GM12872 (cell line): Measurements from ENCODE around the gene OR9A2.

Source experiments
- TF ChIP-seq, protein P1 (sequence below): IDR thresholded peaks from 3 replicates; pipeline ENCODE4 v1.5.1; 2011; ENCODE audit warnings: low read depth, mild to moderate bottlenecking, low read length, moderate library complexity; ENCODE audit not compliant: insufficient read depth

Gene OR9A2

DNA sequence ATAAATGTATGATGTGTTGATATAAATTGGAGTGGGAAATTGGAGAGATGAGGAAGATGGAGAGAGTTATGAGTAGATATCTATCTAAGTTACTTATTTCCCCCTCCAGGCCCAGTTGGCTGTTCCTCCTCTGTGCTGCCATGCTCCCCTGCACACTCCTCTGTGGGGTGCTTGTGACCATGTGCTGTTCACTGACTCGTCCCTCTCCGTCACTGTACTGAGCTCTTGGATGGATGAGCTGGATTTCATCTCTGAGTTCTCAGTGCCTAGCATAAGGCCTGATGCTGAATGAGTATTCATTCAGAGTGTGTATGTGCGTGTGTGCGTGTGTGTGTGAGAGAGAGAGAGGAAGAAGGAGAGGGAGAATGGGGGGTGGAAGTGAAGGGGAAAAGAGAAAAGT, 14.5 kb downstream of the OR9A2 start:
- TF ChIP-seq, protein P1, sequence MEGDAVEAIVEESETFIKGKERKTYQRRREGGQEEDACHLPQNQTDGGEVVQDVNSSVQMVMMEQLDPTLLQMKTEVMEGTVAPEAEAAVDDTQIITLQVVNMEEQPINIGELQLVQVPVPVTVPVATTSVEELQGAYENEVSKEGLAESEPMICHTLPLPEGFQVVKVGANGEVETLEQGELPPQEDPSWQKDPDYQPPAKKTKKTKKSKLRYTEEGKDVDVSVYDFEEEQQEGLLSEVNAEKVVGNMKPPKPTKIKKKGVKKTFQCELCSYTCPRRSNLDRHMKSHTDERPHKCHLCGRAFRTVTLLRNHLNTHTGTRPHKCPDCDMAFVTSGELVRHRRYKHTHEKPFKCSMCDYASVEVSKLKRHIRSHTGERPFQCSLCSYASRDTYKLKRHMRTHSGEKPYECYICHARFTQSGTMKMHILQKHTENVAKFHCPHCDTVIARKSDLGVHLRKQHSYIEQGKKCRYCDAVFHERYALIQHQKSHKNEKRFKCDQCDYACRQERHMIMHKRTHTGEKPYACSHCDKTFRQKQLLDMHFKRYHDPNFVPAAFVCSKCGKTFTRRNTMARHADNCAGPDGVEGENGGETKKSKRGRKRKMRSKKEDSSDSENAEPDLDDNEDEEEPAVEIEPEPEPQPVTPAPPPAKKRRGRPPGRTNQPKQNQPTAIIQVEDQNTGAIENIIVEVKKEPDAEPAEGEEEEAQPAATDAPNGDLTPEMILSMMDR: no peak

- TF ChIP-seq, protein P1: no peak
Observed at GRCh38 chr7:143012001-143012400, 14.9 kb downstream of the OR9A2 start.

- TF ChIP-seq, protein P1: peak; percentile 92
Observed at GRCh38 chr7:143008007-143008901, 18.7 kb downstream of the OR9A2 start.

DNA sequence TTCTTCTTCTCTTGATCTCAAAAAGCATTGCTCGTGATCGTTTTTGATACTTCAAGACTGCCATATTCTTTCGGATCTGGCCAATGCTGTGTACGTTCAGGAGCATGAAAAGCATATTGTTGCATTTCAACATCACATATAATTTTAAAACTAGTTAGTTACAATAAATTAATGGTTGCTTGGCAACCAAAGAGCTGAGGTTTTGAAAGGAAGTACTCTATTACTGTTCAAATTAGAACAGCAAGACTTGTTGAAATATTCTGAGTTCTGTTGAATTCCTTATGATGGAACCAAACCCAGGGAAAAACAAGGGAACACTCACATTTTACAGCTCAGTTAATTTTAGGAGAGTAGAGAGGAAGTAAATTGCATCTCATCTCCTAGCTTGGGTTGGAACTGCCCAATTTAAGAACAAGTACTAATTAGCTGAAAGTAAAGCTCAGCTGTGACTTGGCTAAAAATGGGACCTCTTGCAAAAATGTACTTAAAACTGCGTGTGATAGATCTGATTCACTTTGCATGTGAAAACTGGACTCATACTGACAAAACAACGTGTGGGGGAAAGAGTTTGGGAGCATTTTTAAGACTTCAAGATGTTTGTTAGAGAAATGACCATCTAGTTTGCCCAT, 21.2 kb downstream of the OR9A2 start:
- TF ChIP-seq, protein P1: no peak

GRCh38 chr7:143003393-143004051, 23.4 kb downstream of the OR9A2 start:
- TF ChIP-seq, protein P1: peak; percentile 60

DNA sequence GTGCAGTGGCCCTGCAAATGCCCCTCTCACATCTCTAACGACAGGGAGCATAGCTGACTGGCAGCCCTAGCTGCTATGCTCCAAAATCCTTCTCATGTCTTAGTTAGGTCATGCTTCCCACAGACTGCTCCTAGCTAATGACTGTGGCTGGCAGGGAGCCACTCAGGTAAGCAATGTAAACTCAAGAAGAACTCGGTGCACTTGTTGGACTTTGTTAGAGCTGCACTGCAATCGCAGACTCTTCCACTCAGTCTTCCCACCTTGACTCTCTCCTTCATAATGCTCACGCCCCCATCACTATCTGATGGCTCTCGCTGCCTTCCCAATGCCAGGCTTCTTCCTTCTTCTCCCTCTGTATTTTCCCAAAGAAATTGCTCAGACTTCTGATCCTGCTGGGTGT, 24.0 kb downstream of the OR9A2 start:
- TF ChIP-seq, protein P1: no peak

DNA sequence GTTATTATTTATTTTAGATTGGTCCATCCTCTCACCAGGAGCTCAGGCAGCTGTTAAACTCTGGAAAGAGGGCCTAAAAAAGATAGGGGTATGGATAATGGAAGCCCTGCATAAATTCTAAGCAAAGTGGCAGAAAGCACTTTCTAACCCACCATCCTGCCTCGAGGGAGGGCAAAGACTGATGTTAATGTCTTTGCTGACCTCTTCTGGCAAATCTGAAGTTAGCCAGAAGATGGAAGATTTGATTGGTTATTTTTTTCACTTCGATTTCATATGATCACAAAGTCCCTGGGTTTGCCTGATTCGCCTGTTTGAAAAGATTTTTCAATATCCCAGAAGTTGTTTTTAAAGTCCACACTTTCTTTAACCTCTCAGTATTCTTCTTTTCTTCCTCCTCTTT, 24.8 kb downstream of the OR9A2 start:
- TF ChIP-seq, protein P1: peak; percentile 30; the same call in 1 of the 3 replicates
